OCI-LY1 (cell line): ENCODE results near the gene GBF1.

Experiments used
- H2AFZ ChIP-seq: fragments of 200-600 bp; sonication (generic), shearing (Covaris generic); 2 replicates; pipeline ENCODE4 v1.6.0; 2014; ENCODE audit warnings: antibody characterized with exemption, mild to moderate bottlenecking, low read length
- H3F3A ChIP-seq: fragments of 200-600 bp; sonication (generic), shearing (Covaris generic); 2 replicates; pipeline ENCODE4 v1.6.0; 2014; ENCODE audit warnings: mild to moderate bottlenecking, antibody characterized with exemption, low read length, moderate library complexity; ENCODE audit not compliant: insufficient read depth
- H3K27ac ChIP-seq: fragments of 200-600 bp; sonication (generic); 2 replicates; pipeline ENCODE4 v1.5.1; 2014; ENCODE audit warnings: low read length, mixed run types, mild to moderate bottlenecking, low read depth; ENCODE audit not compliant: poor library complexity, severe bottlenecking
- H3K27me3 ChIP-seq: fragments of 200-600 bp; sonication (generic); 2 replicates; pipeline ENCODE4 v1.6.0; 2014; ENCODE audit warnings: antibody characterized with exemption, mild to moderate bottlenecking, low read length, moderate library complexity; ENCODE audit not compliant: insufficient read depth
- H3K36me3 ChIP-seq: fragments of 200-600 bp; sonication (generic); 2 replicates; pipeline ENCODE4 v1.6.1; 2014; ENCODE audit warnings: mild to moderate bottlenecking, antibody characterized with exemption, low read length, moderate library complexity, mixed read lengths; ENCODE audit not compliant: insufficient read depth
- H3K4me1 ChIP-seq: fragments of 200-600 bp; sonication (generic); 2 replicates; pipeline ENCODE4 v1.5.1; 2014; ENCODE audit warnings: mild to moderate bottlenecking, low read length, moderate library complexity; ENCODE audit not compliant: insufficient read depth, severe bottlenecking
- H3K4me2 ChIP-seq: fragments of 200-600 bp; sonication (generic), shearing (Covaris generic); 2 replicates; pipeline ENCODE4 v1.6.1; 2014; ENCODE audit warnings: low read length
- H3K4me3 ChIP-seq: fragments of 200-600 bp; sonication (generic); 2 replicates; pipeline ENCODE4 v1.5.1; 2014; ENCODE audit warnings: low read length, low read depth, mild to moderate bottlenecking, mixed read lengths; ENCODE audit not compliant: poor library complexity, severe bottlenecking
- H3K79me2 ChIP-seq: fragments of 200-600 bp; shearing (Covaris generic); 2 replicates; pipeline ENCODE4 v1.6.1; 2016; ENCODE audit warnings: mixed run types, low read length, mixed read lengths; ENCODE audit not compliant: insufficient read depth
- H3K9ac ChIP-seq: fragments of 200-600 bp; sonication (generic), shearing (Covaris generic); 2 replicates; pipeline ENCODE4 v1.6.1; 2014; ENCODE audit warnings: mild to moderate bottlenecking, low read length, mixed read lengths
- H3K9me2 ChIP-seq: fragments of 200-600 bp; sonication (generic), shearing (Covaris generic); 2 replicates; pipeline ENCODE4 v1.6.1; 2014; ENCODE audit warnings: low read depth, mild to moderate bottlenecking, low read length, mixed read lengths
- H3K9me3 ChIP-seq: fragments of 200-600 bp; shearing (Covaris generic); 2 replicates; pipeline ENCODE4 v1.6.1; 2014; ENCODE audit warnings: low read length, mixed read lengths
- H4K20me1 ChIP-seq: fragments of 200-600 bp; sonication (generic), shearing (Covaris generic); 2 replicates; pipeline ENCODE4 v1.6.0; 2016; ENCODE audit warnings: mild to moderate bottlenecking, low read length; ENCODE audit not compliant: insufficient read depth
- CTCF ChIP-seq: fragments of 200-600 bp; sonication (generic), shearing (Covaris generic); IDR thresholded peaks from 2 replicates; pipeline ENCODE4 v1.5.1; 2017; ENCODE audit warnings: mild to moderate bottlenecking, antibody characterized with exemption, low read length, moderate library complexity, mixed read lengths
- EZH2 ChIP-seq: fragments of 200-600 bp; sonication (generic), shearing (Covaris generic); IDR thresholded peaks from 2 replicates; pipeline ENCODE4 v1.8.0; 2017; ENCODE audit warnings: borderline replicate concordance, mixed run types, mild to moderate bottlenecking, antibody characterized with exemption, low read length, moderate library complexity, mixed read lengths

The GBF1 gene

GRCh38 chr10:102384606-102385429 lies 139.5 kb downstream of the GBF1 start:
- H2AFZ ChIP-seq: no peak overlapping the region
- no peaks in the 10 kb centered on the region for H3K79me2 ChIP-seq
- no peaks in the 10 kb centered on the region for H3F3A ChIP-seq
- no peak overlapping the region for H3K4me2 ChIP-seq
- no peaks in the 10 kb centered on the region for H3K4me1 ChIP-seq
- H3K9ac ChIP-seq: no peak overlapping the region
- no peak overlapping the region for H3K27ac ChIP-seq
- TF ChIP-seq EZH2: no peak
- no peak for TF ChIP-seq CTCF
- peaks cover 15% of the 10 kb centered on the region; the same call in 1 of the 2 replicates for H3K36me3 ChIP-seq
- no peaks in the 10 kb centered on the region for H4K20me1 ChIP-seq
- no peaks in the 10 kb centered on the region for H3K27me3 ChIP-seq
- H3K9me3 ChIP-seq: no peaks in the 10 kb centered on the region
- no peak overlapping the region for H3K4me3 ChIP-seq
- H3K9me2 ChIP-seq: no peaks in the 10 kb centered on the region

DNA sequence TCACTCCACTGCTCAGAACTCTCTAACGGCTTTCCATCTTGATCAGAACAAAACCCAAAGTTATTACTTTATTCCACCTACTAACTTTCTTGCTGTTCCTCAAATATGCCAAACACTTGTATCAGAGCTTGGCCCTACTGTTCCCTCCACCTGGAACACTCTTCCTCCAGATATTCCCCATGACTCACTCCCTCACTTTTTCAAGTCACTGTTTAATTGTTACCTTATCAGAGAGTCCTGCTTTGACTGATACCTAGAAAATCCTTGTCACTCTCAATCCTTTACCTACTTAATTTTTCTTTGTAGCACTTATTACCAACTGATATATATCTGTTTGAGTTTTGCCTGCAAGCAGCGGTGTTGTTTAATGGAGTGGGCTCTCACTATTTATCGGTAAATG lies 144.6 kb downstream of the GBF1 start:
- Histone ChIP-seq H3K27ac (no peak overlapping the region), H3K9ac (no peak overlapping the region), H3K9me3 (no peaks in the 10 kb centered on the region), H2AFZ (no peak overlapping the region), H3K36me3 (no peaks in the 10 kb centered on the region), H3K27me3 (no peaks in the 10 kb centered on the region), H3K79me2 (no peaks in the 10 kb centered on the region), H3F3A (no peaks in the 10 kb centered on the region), H3K9me2 (no peaks in the 10 kb centered on the region), H3K4me2 (no peak overlapping the region), H3K4me3 (no peak overlapping the region), H3K4me1 (peaks cover 6% of the 10 kb centered on the region), H4K20me1 (no peaks in the 10 kb centered on the region)
- TF ChIP-seq CTCF (no peak), EZH2 (no peak)

- Histone ChIP-seq H3K4me2 (no peak overlapping the region), H3F3A (no peaks in the 10 kb centered on the region), H3K79me2 (no peaks in the 10 kb centered on the region), H3K27ac (no peak overlapping the region), H3K27me3 (no peaks in the 10 kb centered on the region), H3K4me1 (peaks cover 18% of the 10 kb centered on the region), H4K20me1 (no peaks in the 10 kb centered on the region), H3K9ac (no peak overlapping the region), H3K4me3 (no peak overlapping the region), H3K9me3 (no peaks in the 10 kb centered on the region), H2AFZ (no peak overlapping the region), H3K36me3 (no peaks in the 10 kb centered on the region), H3K9me2 (no peaks in the 10 kb centered on the region)
- no peak for TF ChIP-seq EZH2
- no peak for TF ChIP-seq CTCF
These were observed 147.0 kb downstream of the GBF1 start for GRCh38 chr10:102392306-102392705.
